ENCODE data around the gene HYAL3.

Gene HYAL3

GRCh38 chr3:50268703-50269451 lies 30.3 kb downstream of the HYAL3 start, which contains the start of gene SEMA3B:
TSS of gene SEMA3B (plus strand) at chr3:50269147. CDS start at chr3:50269241, 94 bp downstream.
- peak within 1 kb of the TSS; percentile 45 for H3K4me3 ChIP-seq (ENCODE audit: severe bottlenecking)
- no peaks in the 10 kb centered on the region for H3K9me3 ChIP-seq (ENCODE audit: severe bottlenecking)
- peak; percentile 92 for DNase-seq (ENCODE audit: low spot score)
- H3K36me3 ChIP-seq (ENCODE audit: low read depth), result peaks cover 21% of the 10 kb centered on the region
- no peaks in the 10 kb centered on the region for H3K27me3 ChIP-seq (ENCODE audit: insufficient read depth, poor library complexity, severe bottlenecking)
- TF ChIP-seq CTCF (IDR thresholded peaks at IDR 0.05; ENCODE audit: poor library complexity, severe bottlenecking), result no peak
- peak; percentile 58 for ATAC-seq (ENCODE audit: low read depth)
- peak within 1 kb of the TSS; percentile 93 for H3K27ac ChIP-seq (ENCODE audit: poor library complexity, severe bottlenecking)
- peaks cover 43% of the 10 kb centered on the region for H3K4me1 ChIP-seq (ENCODE audit: insufficient read depth, poor library complexity, severe bottlenecking)

GRCh38 chr3:50268276-50268675 lies 30.9 kb downstream of the HYAL3 start:
- peaks cover 15% of the 10 kb centered on the region for H3K36me3 ChIP-seq (ENCODE audit: low read depth)
- H3K27ac ChIP-seq (ENCODE audit: poor library complexity, severe bottlenecking), result peak overlapping the region; percentile 93
- H3K4me3 ChIP-seq (ENCODE audit: severe bottlenecking), result no peak overlapping the region
- no peaks in the 10 kb centered on the region for H3K27me3 ChIP-seq (ENCODE audit: insufficient read depth, poor library complexity, severe bottlenecking)
- H3K4me1 ChIP-seq (ENCODE audit: insufficient read depth, poor library complexity, severe bottlenecking), result peaks cover 43% of the 10 kb centered on the region
- ATAC-seq (ENCODE audit: low read depth) (no peak), DNase-seq (ENCODE audit: low spot score) (no peak)
- no peaks in the 10 kb centered on the region for H3K9me3 ChIP-seq (ENCODE audit: severe bottlenecking)
- TF ChIP-seq CTCF (IDR thresholded peaks at IDR 0.05; ENCODE audit: poor library complexity, severe bottlenecking), result no peak

GRCh38 chr3:50267280-50267913 lies 31.8 kb downstream of the HYAL3 start:
- DNase-seq (ENCODE audit: low spot score) (peak; percentile 55), ATAC-seq (ENCODE audit: low read depth) (no peak)
- no peak for TF ChIP-seq CTCF (IDR thresholded peaks at IDR 0.05; ENCODE audit: poor library complexity, severe bottlenecking)
- Histone ChIP-seq H3K9me3 (ENCODE audit: severe bottlenecking) (no peaks in the 10 kb centered on the region), H3K27me3 (ENCODE audit: insufficient read depth, poor library complexity, severe bottlenecking) (no peaks in the 10 kb centered on the region), H3K27ac (ENCODE audit: poor library complexity, severe bottlenecking) (peak overlapping the region; percentile 93), H3K4me3 (ENCODE audit: severe bottlenecking) (peak overlapping the region; percentile 18), H3K4me1 (ENCODE audit: insufficient read depth, poor library complexity, severe bottlenecking) (peaks cover 43% of the 10 kb centered on the region), H3K36me3 (ENCODE audit: low read depth) (peaks cover 12% of the 10 kb centered on the region)

GRCh38 chr3:50266836-50267235 lies 32.4 kb downstream of the HYAL3 start:
- DNase-seq (ENCODE audit: low spot score) (peak; percentile 40), ATAC-seq (ENCODE audit: low read depth) (no peak)
- peaks cover 10% of the 10 kb centered on the region for H3K36me3 ChIP-seq (ENCODE audit: low read depth)
- TF ChIP-seq CTCF (IDR thresholded peaks at IDR 0.05; ENCODE audit: poor library complexity, severe bottlenecking), result no peak
- H3K9me3 ChIP-seq (ENCODE audit: severe bottlenecking), result no peaks in the 10 kb centered on the region
- H3K27me3 ChIP-seq (ENCODE audit: insufficient read depth, poor library complexity, severe bottlenecking), result no peaks in the 10 kb centered on the region
- H3K27ac ChIP-seq (ENCODE audit: poor library complexity, severe bottlenecking), result peak overlapping the region; percentile 93
- H3K4me3 ChIP-seq (ENCODE audit: severe bottlenecking), result peak overlapping the region; percentile 18
- H3K4me1 ChIP-seq (ENCODE audit: insufficient read depth, poor library complexity, severe bottlenecking), result peaks cover 43% of the 10 kb centered on the region
